NOMO-1 treated with DMSO at 0.1 percent for 48 hours (cell line): ENCODE measurements around the gene PRR20B.
"Not testable (repeated sequence)": the region's sequence is repeated elsewhere in the genome, so short reads cannot be mapped to it uniquely, and the experiment has no call there.

Experiments used
- DNase-seq: peaks from one replicate; lab custom pipeline; 2025; ENCODE audit not compliant: unreplicated experiment; lab: John Stamatoyannopoulos, UW

PRR20B gene

DNA sequence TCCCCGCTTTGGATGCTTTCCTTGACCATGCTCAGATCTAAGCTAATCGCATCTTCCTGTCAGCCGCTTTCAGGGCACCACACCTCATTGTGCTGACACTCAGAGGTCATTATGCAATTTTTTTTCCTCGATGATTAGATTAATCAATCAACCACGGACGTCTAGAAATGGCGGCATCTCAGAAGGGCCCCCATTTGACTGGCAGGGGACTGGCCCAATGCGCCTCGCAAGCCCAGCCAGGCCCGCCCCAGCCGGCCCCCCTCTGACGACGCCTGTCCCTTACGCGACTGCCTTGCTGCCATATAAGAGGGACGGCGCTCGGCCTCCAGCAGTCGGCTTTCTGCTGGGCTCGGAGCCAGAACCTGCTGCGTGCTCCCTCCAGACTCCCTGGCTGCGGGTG, at the start of gene PRR20B:
Gene PRR20B (plus strand): TSS at position 301 of the 400 bp plus-strand sequence. CDS start 387 bp downstream, outside the sequence.
- not testable (repeated sequence) for DNase-seq

GRCh38 chr13:57114945-57115344, 32.3 kb upstream of the PRR20B start:
- DNase-seq, result no peak

GRCh38 chr13:57123681-57124080, 23.6 kb upstream of the PRR20B start:
- no peak for DNase-seq

GRCh38 chr13:57128909-57129308, 18.4 kb upstream of the PRR20B start:
- no peak for DNase-seq

- no peak for DNase-seq
These were observed 11.2 kb upstream of the PRR20B start for GRCh38 chr13:57136093-57136492.

GRCh38 chr13:57137585-57137984, 9.7 kb upstream of the PRR20B start:
- no peak for DNase-seq

DNA sequence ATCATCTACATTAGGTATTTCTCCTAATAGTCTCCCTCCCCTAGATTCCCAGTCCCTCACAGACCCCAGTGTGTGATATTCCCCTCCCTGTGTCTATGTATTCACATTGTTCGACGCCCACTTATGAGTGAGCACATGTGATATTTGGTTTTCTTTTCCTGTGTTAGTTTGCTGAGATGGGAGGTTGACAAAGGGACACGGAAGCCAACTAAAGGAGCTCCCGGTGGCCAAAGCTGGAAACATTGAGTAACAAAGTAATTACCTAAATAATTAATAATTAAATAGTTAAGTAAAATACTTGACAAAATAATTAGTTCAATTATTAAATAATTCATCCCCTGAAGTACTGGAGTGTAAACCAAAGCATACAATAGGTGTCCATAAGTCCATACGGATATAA, 8.3 kb upstream of the PRR20B start:
- DNase-seq, result no peak

DNA sequence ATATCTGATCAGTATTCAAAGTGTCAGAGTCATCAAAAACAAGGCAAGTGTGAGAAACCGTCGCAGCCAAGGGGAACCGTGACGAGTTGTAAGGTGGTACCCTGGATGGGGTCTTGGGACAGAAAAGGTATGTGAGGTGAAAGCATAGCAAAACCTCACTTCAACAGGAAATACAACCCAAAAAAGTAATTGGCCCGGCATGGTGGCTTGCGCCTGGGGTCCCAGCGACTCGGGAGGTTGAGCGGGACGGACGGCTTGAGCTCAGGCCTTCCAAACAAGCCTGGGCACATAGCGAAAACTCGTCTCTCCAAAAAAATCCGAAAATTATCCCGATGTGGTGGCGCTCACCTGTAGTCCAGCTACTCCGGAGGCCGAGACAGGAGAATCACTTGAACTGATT, 7.5 kb upstream of the PRR20B start:
- not testable (repeated sequence) for DNase-seq

GRCh38 chr13:57140235-57140968, 6.9 kb upstream of the PRR20B start, which contains the start of gene PRR20A:
Gene PRR20A, plus strand, starts transcription at chr13:57140918. Its CDS starts 387 bp downstream, at chr13:57141305.
- DNase-seq, result not testable (repeated sequence)

DNA sequence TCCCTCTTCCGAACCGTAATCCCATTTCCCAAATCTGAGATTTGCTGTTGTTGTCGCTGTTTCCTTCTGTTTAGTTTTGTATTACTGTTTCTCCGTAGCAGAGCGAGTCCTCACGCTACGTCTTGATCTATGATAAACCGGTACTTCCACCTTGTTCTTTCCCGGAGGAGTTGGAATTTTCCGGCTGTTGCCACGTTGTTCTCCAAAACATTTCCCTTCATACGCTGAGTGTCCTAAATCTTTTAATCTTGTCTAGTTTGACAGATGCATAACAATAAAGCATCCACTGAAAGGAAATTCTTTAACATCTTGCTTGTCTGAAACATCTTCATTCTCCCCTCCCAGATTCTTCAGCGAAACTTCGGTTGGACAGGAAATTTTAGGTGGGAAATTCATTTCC, 818 bp downstream of the PRR20B start:
- DNase-seq, result not testable (repeated sequence)

DNA sequence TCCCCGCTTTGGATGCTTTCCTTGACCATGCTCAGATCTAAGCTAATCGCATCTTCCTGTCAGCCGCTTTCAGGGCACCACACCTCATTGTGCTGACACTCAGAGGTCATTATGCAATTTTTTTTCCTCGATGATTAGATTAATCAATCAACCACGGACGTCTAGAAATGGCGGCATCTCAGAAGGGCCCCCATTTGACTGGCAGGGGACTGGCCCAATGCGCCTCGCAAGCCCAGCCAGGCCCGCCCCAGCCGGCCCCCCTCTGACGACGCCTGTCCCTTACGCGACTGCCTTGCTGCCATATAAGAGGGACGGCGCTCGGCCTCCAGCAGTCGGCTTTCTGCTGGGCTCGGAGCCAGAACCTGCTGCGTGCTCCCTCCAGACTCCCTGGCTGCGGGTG, 6.5 kb downstream of the PRR20B start, which contains the start of gene PRR20C:
Gene PRR20C (plus strand): TSS at position 301 of the 400 bp plus-strand sequence. CDS start 387 bp downstream, outside the sequence.
- DNase-seq, result not testable (repeated sequence)

GRCh38 chr13:57160332-57160731, 13.0 kb downstream of the PRR20B start, which contains the start of gene PRR20D:
Gene PRR20D, plus strand, starts transcription at chr13:57160632. Its CDS starts 387 bp downstream, at chr13:57161019.
- DNase-seq, result not testable (repeated sequence)

DNA sequence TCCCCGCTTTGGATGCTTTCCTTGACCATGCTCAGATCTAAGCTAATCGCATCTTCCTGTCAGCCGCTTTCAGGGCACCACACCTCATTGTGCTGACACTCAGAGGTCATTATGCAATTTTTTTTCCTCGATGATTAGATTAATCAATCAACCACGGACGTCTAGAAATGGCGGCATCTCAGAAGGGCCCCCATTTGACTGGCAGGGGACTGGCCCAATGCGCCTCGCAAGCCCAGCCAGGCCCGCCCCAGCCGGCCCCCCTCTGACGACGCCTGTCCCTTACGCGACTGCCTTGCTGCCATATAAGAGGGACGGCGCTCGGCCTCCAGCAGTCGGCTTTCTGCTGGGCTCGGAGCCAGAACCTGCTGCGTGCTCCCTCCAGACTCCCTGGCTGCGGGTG, 19.6 kb downstream of the PRR20B start, which contains the start of gene PRR20E:
Gene PRR20E (plus strand): TSS at position 301 of the 400 bp plus-strand sequence. CDS start 387 bp downstream, outside the sequence.
- not testable (repeated sequence) for DNase-seq

DNA sequence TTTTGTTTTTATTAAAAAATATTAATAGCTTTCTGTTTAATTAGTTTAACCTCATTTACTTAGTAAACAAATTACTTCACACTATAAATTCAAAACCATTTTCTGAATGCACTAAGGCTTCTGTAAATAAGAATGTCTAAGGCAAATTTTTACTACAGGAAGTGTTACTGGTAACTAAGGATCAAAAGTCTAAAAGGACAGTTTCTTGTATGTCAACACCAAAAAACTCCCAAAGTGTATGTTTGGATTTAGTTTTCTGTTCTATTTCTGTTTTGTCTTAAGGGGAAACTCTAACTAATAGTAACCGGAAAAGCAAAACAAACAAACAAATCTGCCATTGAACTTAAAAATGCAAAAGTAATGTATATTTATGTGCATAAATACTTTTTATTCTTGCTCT, 44.4 kb downstream of the PRR20B start:
- DNase-seq, result no peak
